Kasumi-1 (cell line): ENCODE results near the gene ABCC9.
"Not testable (repeated sequence)": the region's sequence is repeated elsewhere in the genome, so short reads cannot be mapped to it uniquely, and the experiment has no call there.

Experiments
- DNase-seq, 2 experiments: peaks; one replicate each; lab custom pipeline; 2025; lab: John Stamatoyannopoulos, UW

Gene ABCC9

GRCh38 chr12:21933656-21934055 lies 7.6 kb downstream of the ABCC9 start:
- no peak for DNase-seq

GRCh38 chr12:21929972-21930371 lies 11.3 kb downstream of the ABCC9 start:
- not testable (repeated sequence) for DNase-seq

GRCh38 chr12:21925296-21925913 lies 15.8 kb downstream of the ABCC9 start:
- DNase-seq, result no peak

GRCh38 chr12:21921436-21921835 lies 19.8 kb downstream of the ABCC9 start:
- DNase-seq, result no peak

GRCh38 chr12:21918456-21918855 lies 22.8 kb downstream of the ABCC9 start:
- DNase-seq, result no peak

- DNase-seq, result no peak
These were observed 27.4 kb downstream of the ABCC9 start for GRCh38 chr12:21913823-21914222.

GRCh38 chr12:21912318-21912717 lies 28.9 kb downstream of the ABCC9 start:
- DNase-seq, result no peak

- DNase-seq, result no peak
These were observed 29.4 kb downstream of the ABCC9 start for GRCh38 chr12:21911832-21912231.

- DNase-seq, result no peak
These were observed 30.6 kb downstream of the ABCC9 start for GRCh38 chr12:21910657-21911056.

- no peak for DNase-seq
These were observed 33.0 kb downstream of the ABCC9 start for GRCh38 chr12:21907948-21908837.

- DNase-seq, result no peak
These were observed 34.2 kb downstream of the ABCC9 start for GRCh38 chr12:21906919-21907493.

GRCh38 chr12:21899532-21899931 lies 41.7 kb downstream of the ABCC9 start:
- not testable (repeated sequence) for DNase-seq

- no peak for DNase-seq
These were observed 45.6 kb downstream of the ABCC9 start for GRCh38 chr12:21895651-21896050.

- DNase-seq, result no peak
These were observed 46.2 kb downstream of the ABCC9 start for GRCh38 chr12:21894792-21895595.

GRCh38 chr12:21893924-21894323 lies 47.3 kb downstream of the ABCC9 start:
- no peak for DNase-seq

GRCh38 chr12:21892341-21892740 lies 48.9 kb downstream of the ABCC9 start:
- no peak for DNase-seq

GRCh38 chr12:21891751-21892217 lies 49.4 kb downstream of the ABCC9 start:
- no peak for DNase-seq

- no peak for DNase-seq
These were observed 52.9 kb downstream of the ABCC9 start for GRCh38 chr12:21888276-21888863.

- DNase-seq, result no peak
These were observed 56.3 kb downstream of the ABCC9 start for GRCh38 chr12:21884936-21885335.

GRCh38 chr12:21882635-21883034 lies 58.6 kb downstream of the ABCC9 start:
- no peak for DNase-seq

- DNase-seq, result no peak
These were observed 59.3 kb downstream of the ABCC9 start for GRCh38 chr12:21881965-21882364.

GRCh38 chr12:21879312-21879711 lies 61.9 kb downstream of the ABCC9 start:
- no peak for DNase-seq
